Psoas muscle (tissue), 8 donors: ENCODE measurements around the gene PTPRG. TPM values are rescaled to one million over a fixed set of nuclear protein-coding genes. Genes with fewer than 3 reads are reported as not detected.
A peak's percentile ranks its signal among the peaks of the same experiment; 100 is the strongest.

Source experiments
- ATAC-seq, 4 donors: fragments of 200-7000 bp; cut with Tn5 transposase; one replicate each; pipeline ENCODE4 v1.9.1; 2020; ENCODE audit warnings: moderate library complexity in 3 of 4, mild to moderate bottlenecking in 2 of 4
- DNase-seq, 2 donors: peaks; one replicate each; pipeline ENCODE4 v3.0.0-alpha.2; 2020
- H3K27ac ChIP-seq: fragments of 200-600 bp; one replicate; pipeline ENCODE4 v1.8.0; 2022
- H3K27me3 ChIP-seq, 3 donors: fragments of 200-600 bp in 1 of 3; one replicate each; pipeline versions ENCODE4 v1.6.1 to v1.8.0; 2013 to 2022; ENCODE audit warnings: low read length in 2 of 3, mild to moderate bottlenecking in 2 of 3, moderate library complexity in 1 of 3; ENCODE audit not compliant: insufficient read depth in 3 of 3
- H3K36me3 ChIP-seq, 2 donors: fragments of 200-600 bp in 1 of 2; one replicate each; pipeline versions ENCODE4 v1.6.1 to v1.8.0; 2013 to 2022; ENCODE audit warnings: low read depth in 1 of 2, mild to moderate bottlenecking in 1 of 2, moderate library complexity in 1 of 2; ENCODE audit not compliant: insufficient read depth in 1 of 2
- H3K4me1 ChIP-seq: fragments of 200-600 bp; one replicate; pipeline ENCODE4 v1.8.0; 2022
- H3K4me3 ChIP-seq: fragments of 200-600 bp; one replicate; pipeline ENCODE4 v1.8.0; 2022; ENCODE audit warnings: mild to moderate bottlenecking
- H3K9me3 ChIP-seq: fragments of 200-600 bp; one replicate; pipeline ENCODE4 v1.8.0; 2022
- WGBS, 3 donors: extraction: QIAGEN DNeasy Blood & Tissue Kit; methylation state at CpG; one replicate each; pipeline versions ENCODE4 v1.1.6 to v1.1.7; 2013; 5-methylcytosine and 5-hydroxymethylcytosine counted together
- intact Hi-C, 2 donors: fragments of 100-400 bp; cut with DNase I; formaldehyde crosslinking; loops; one replicate each; pipeline versions ENCODE4 v1.11.0 to v1.14.2; 2022
- polyA plus RNA-seq, 3 donors: library from polyadenylated mRNA; stranded (reverse); fragments of 200-250 nt; gene quantifications; one replicate each; pipeline ENCODE4 v1.2.3, GENCODE V29; 2013
- total RNA-seq, 4 donors: library from RNA; stranded (reverse); fragmentation: NEBNext Ultra II Directional in 2 of 4; extraction: Animal tissue kit (Norgen Biotek cat#: 25700) in 2 of 4; gene quantifications; one replicate each; pipeline versions ENCODE4 v1.2.1 to v1.2.4, GENCODE V29; 2021 to 2023
- TF ChIP-seq, protein P1 (sequence below): fragments of 200-600 bp; IDR thresholded peaks from one replicate; pipeline ENCODE4 v1.8.0; 2022; ENCODE audit warnings: antibody characterized with exemption
- donor health status: healthy with polysubstance abuse.
- donor health status: DM: no; HTN: no; CAD: no; lungs with moderate emphysema.
- donor health status: Bipolar disorder and iron deficiency.
- donor health status: healthy.
- donor health status: DM: yes; HTN: yes; CAD: no.
- donor health status: DM: no; HTN: no; CAD: no.
- donor health status: DM: no; HTN: no; CAD: no.
- donor health status: DM: yes; HTN: yes; CAD: no.

Gene PTPRG
- total and polyA plus RNA-seq, 7 donors = 4.5 to 29.5 (median 12.6) TPM

- Histone ChIP-seq H3K36me3 (no peaks in the 10 kb centered on the region), H3K9me3 (no peaks in the 10 kb centered on the region), H3K27me3 (no peaks in the 10 kb centered on the region), H3K27ac (no peak overlapping the region), H3K4me3 (no peak overlapping the region), H3K4me1 (peaks cover 30% of the 10 kb centered on the region)
- DNase-seq = no peak
- 64 to 83% (median 69%) methylated on average over 6 of the region's 6 CpGs for WGBS, 3 donors
- TF ChIP-seq, protein P1, sequence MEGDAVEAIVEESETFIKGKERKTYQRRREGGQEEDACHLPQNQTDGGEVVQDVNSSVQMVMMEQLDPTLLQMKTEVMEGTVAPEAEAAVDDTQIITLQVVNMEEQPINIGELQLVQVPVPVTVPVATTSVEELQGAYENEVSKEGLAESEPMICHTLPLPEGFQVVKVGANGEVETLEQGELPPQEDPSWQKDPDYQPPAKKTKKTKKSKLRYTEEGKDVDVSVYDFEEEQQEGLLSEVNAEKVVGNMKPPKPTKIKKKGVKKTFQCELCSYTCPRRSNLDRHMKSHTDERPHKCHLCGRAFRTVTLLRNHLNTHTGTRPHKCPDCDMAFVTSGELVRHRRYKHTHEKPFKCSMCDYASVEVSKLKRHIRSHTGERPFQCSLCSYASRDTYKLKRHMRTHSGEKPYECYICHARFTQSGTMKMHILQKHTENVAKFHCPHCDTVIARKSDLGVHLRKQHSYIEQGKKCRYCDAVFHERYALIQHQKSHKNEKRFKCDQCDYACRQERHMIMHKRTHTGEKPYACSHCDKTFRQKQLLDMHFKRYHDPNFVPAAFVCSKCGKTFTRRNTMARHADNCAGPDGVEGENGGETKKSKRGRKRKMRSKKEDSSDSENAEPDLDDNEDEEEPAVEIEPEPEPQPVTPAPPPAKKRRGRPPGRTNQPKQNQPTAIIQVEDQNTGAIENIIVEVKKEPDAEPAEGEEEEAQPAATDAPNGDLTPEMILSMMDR = no peak
- no peak for ATAC-seq
- intact Hi-C loops = no loop called here
These were observed 235.5 kb downstream of the PTPRG start for GRCh38 chr3:61796911-61797310.

DNA sequence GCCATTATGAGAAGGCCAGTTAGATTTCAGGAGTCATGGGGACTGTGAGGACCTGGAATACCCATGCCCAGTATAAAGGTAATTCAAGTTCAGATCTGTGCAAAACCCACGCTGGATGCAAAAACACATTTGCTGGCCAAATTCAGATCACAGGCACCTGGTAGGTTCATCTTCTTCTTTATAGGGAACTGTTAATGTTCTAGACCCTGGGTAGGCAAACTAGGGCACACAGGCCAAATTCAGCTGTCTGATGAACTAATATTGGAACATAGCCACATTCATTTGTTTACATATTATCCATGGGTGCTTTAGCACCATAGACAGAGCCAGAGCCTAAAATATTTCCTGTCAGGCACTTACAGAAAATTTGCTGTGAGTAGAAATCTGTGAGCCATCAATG is 241.4 kb downstream of the PTPRG start:
- Histone ChIP-seq H3K4me1 (peaks cover 46% of the 10 kb centered on the region), H3K4me3 (no peak overlapping the region), H3K9me3 (no peaks in the 10 kb centered on the region), H3K27me3 (no peaks in the 10 kb centered on the region), H3K36me3 (no peaks in the 10 kb centered on the region), H3K27ac (no peak overlapping the region)
- TF ChIP-seq, protein P1 = no peak
- intact Hi-C loops = loop anchor here in 1 of 2 donors (10.0 kb wide), 1 partner anchor 58 kb away; no protein-coding TSS in a partner anchor
- ATAC-seq (peak in 1 of 4 donors; percentile 21), DNase-seq (no peak)
- WGBS, 3 donors = 39 to 47% (median 46%) methylated on average over 1 of the region's 1 CpG

- intact Hi-C loops = loop anchor here in 1 of 2 donors (10.0 kb wide), 1 partner anchor 59 kb away; no protein-coding TSS in a partner anchor
- Histone ChIP-seq H3K36me3 (no peaks in the 10 kb centered on the region), H3K27ac (no peak overlapping the region), H3K4me1 (peaks cover 58% of the 10 kb centered on the region), H3K9me3 (no peaks in the 10 kb centered on the region), H3K27me3 (no peaks in the 10 kb centered on the region), H3K4me3 (no peak overlapping the region)
- WGBS, 3 donors = 74 to 89% (median 79%) methylated on average over 1 of the region's 1 CpG
- ATAC-seq (no peak), DNase-seq (no peak)
- TF ChIP-seq, protein P1 = no peak
These were observed 242.6 kb downstream of the PTPRG start for GRCh38 chr3:61803983-61804382.

DNA sequence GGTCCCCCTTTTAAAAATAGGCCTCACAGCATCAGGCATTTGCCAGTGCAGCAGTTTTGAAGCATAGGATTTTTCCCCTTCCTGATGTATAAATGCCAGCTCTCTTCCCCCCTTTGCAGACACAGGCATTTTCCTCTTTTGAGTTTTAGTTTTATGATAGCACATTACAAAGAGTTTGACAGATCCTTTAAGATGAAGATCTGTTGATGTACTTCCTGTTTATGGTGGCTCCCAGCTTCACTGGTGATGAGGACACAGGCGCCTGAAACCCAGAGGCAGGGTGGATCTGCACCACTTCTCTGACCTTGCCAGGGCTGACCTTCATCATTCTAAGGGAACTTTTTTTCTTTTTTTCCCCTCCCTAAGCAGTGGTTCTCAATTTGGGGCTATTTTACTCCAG is 243.4 kb downstream of the PTPRG start:
- TF ChIP-seq, protein P1 = no peak
- DNase-seq (no peak), ATAC-seq (no peak)
- H3K4me3 ChIP-seq = no peak overlapping the region
- H3K4me1 ChIP-seq = peaks cover 65% of the 10 kb centered on the region
- intact Hi-C loops = loop anchor here in 1 of 2 donors (10.0 kb wide), 1 partner anchor 60 kb away; no protein-coding TSS in a partner anchor
- H3K27ac ChIP-seq = no peak overlapping the region
- 82 to 100% (median 94%) methylated on average over 1 of the region's 1 CpG for WGBS, 3 donors
- H3K27me3 ChIP-seq = no peaks in the 10 kb centered on the region
- no peaks in the 10 kb centered on the region for H3K36me3 ChIP-seq
- H3K9me3 ChIP-seq = no peaks in the 10 kb centered on the region
